IMR-90 (cell line): ENCODE measurements around the gene HDAC9. TPM values are rescaled to one million over a fixed set of nuclear protein-coding genes. Genes with fewer than 3 reads are reported as not detected.

Source experiments
- ATAC-seq: fragments of 200-7000 bp; cut with Tn5 transposase; 2 replicates; pipeline ENCODE4 v1.9.1; 2020; ENCODE audit warnings: low read depth, mild to moderate bottlenecking, moderate library complexity
- BruUV-seq: library from RNA; stranded (reverse); fragments of 400-500 nt; replicated peaks from 2 replicates; lab custom pipeline; 2021; lab: Mats Ljungman, UMichigan
- CTCF ChIA-PET: fragments of 300-600 bp; formaldehyde crosslinking; extraction: SDS; loops from one replicate; lab custom pipeline; 2021; ENCODE audit warnings: antibody characterized with exemption; lab: Yijun Ruan, JAX
- POLR2A ChIA-PET: fragments of 300-600 bp; sonication (Branson Sonifier 250); formaldehyde crosslinking; loops from one replicate; lab custom pipeline; 2022; ENCODE audit warnings: antibody characterized with exemption; ENCODE audit not compliant: unreplicated experiment; lab: Charles Lee
- DNase-seq: peaks from one replicate; pipeline ENCODE4 v3.0.0; 2013
- H2AFZ ChIP-seq: replicated peaks from 2 replicates; pipeline ENCODE3; 2013; ENCODE audit warnings: low read length, mild to moderate bottlenecking; ENCODE audit not compliant: poor library complexity
- H2AK5ac ChIP-seq: 2 replicates; pipeline ENCODE4 v1.6.1; 2013; ENCODE audit warnings: low read depth, low read length, inconsistent platforms
- H2AK9ac ChIP-seq: replicated peaks from 2 replicates; pipeline ENCODE3; 2013; ENCODE audit warnings: mild to moderate bottlenecking, low read depth, low read length, moderate library complexity; ENCODE audit not compliant: poor library complexity
- H2BK120ac ChIP-seq: 2 replicates; pipeline ENCODE4 v1.6.1; 2013; ENCODE audit warnings: low read depth, low read length, inconsistent platforms
- H2BK15ac ChIP-seq: 3 replicates; pipeline ENCODE4 v1.6.1; 2013; ENCODE audit warnings: low read depth, low read length, inconsistent platforms
- H2BK20ac ChIP-seq: 2 replicates; pipeline ENCODE4 v1.6.1; 2013; ENCODE audit warnings: low read depth, mild to moderate bottlenecking, inconsistent platforms, low read length, moderate library complexity
- H2BK5ac ChIP-seq: 2 replicates; pipeline ENCODE4 v1.6.1; 2013; ENCODE audit warnings: mild to moderate bottlenecking, low read depth, low read length, inconsistent platforms; ENCODE audit not compliant: poor library complexity, severe bottlenecking
- H3K14ac ChIP-seq: replicated peaks from 2 replicates; pipeline ENCODE4 v1.6.1; 2013; ENCODE audit warnings: low read depth, low read length, inconsistent platforms
- H3K18ac ChIP-seq: 2 replicates; pipeline ENCODE4 v1.6.1; 2013; ENCODE audit warnings: low read depth, low read length, control low read depth
- H3K23ac ChIP-seq: 2 replicates; pipeline ENCODE4 v1.6.1; 2013; ENCODE audit warnings: low read depth, low read length, inconsistent platforms
- H3K27ac ChIP-seq: 2 replicates; pipeline ENCODE4 v1.5.1; 2013; ENCODE audit warnings: mild to moderate bottlenecking, control low read depth, low read length; ENCODE audit not compliant: insufficient read depth
- H3K27me3 ChIP-seq: 2 replicates; pipeline ENCODE4 v1.6.1; 2013; ENCODE audit warnings: low read length; ENCODE audit not compliant: control insufficient read depth, insufficient read depth
- H3K36me3 ChIP-seq: 2 replicates; pipeline ENCODE4 v1.6.1; 2013; ENCODE audit warnings: low read length, mixed read lengths; ENCODE audit not compliant: control insufficient read depth, insufficient read depth
- H3K4ac ChIP-seq: 2 replicates; pipeline ENCODE4 v1.6.1; 2013; ENCODE audit warnings: low read depth, low read length, inconsistent platforms
- H3K4me1 ChIP-seq: 2 replicates; pipeline ENCODE4 v1.6.1; 2013; ENCODE audit warnings: low read length, mixed read lengths; ENCODE audit not compliant: control insufficient read depth, insufficient read depth
- H3K4me2 ChIP-seq: 2 replicates; pipeline ENCODE4 v1.6.1; 2013; ENCODE audit warnings: low read depth, mild to moderate bottlenecking, control low read depth, low read length, moderate library complexity
- H3K4me3 ChIP-seq: 2 replicates; pipeline ENCODE4 v1.5.1; 2013; ENCODE audit warnings: low read depth, mild to moderate bottlenecking, control low read depth, low read length, moderate library complexity; ENCODE audit not compliant: insufficient read depth
- H3K56ac ChIP-seq: 2 replicates; pipeline ENCODE4 v1.6.1; 2013; ENCODE audit warnings: low read length, inconsistent platforms; ENCODE audit not compliant: insufficient read depth; ENCODE audit errors: extremely low read depth
- H3K79me1 ChIP-seq, 2 experiments: 2 replicates each; pipeline ENCODE4 v1.6.1; 2013; ENCODE audit warnings: low read length in 2 of 2, inconsistent platforms in 1 of 2, low read depth in 1 of 2
- H3K9ac ChIP-seq: 2 replicates; pipeline ENCODE4 v1.6.1; 2013; ENCODE audit warnings: low read depth, low read length, control low read depth
- H3K9me1 ChIP-seq: 2 replicates; pipeline ENCODE4 v1.6.1; 2013; ENCODE audit warnings: low read length, inconsistent platforms; ENCODE audit not compliant: insufficient read depth
- H3K9me3 ChIP-seq: 2 replicates; pipeline ENCODE4 v1.6.1; 2013; ENCODE audit warnings: low read length; ENCODE audit not compliant: control insufficient read depth, insufficient read depth
- H4K20me1 ChIP-seq: 2 replicates; pipeline ENCODE4 v1.6.1; 2013; ENCODE audit warnings: low read length, inconsistent platforms; ENCODE audit not compliant: insufficient read depth
- H4K5ac ChIP-seq: 2 replicates; pipeline ENCODE4 v1.6.1; 2013; ENCODE audit warnings: mild to moderate bottlenecking, low read depth, low read length, control low read depth
- H4K8ac ChIP-seq, 2 experiments: 2 replicates each; pipeline ENCODE4 v1.6.1; 2013; ENCODE audit warnings: low read depth in 2 of 2, low read length in 2 of 2, control low read depth in 1 of 2, inconsistent platforms in 1 of 2
- H4K91ac ChIP-seq: 2 replicates; pipeline ENCODE4 v1.6.1; 2013; ENCODE audit warnings: low read depth, low read length, inconsistent platforms; ENCODE audit not compliant: insufficient read depth
- BHLHE40 ChIP-seq: fragments of 150-350 bp; IDR thresholded peaks from 2 replicates; pipeline ENCODE4 v1.6.1; 2016; ENCODE audit warnings: mild to moderate bottlenecking, low read depth, low read length
- CHD1 ChIP-seq: IDR thresholded peaks from 2 replicates; pipeline ENCODE4 v1.6.1; 2012; ENCODE audit warnings: low read depth, low read length, improper control_type of control experiment
- MAZ ChIP-seq: IDR thresholded peaks from 2 replicates; pipeline ENCODE4 v1.6.1; 2012; ENCODE audit warnings: low read depth, mild to moderate bottlenecking, low read length, improper control_type of control experiment, moderate library complexity, borderline replicate concordance
- NFE2L2 ChIP-seq: fragments of 150-350 bp; IDR thresholded peaks from 2 replicates; pipeline ENCODE4 v1.6.1; 2016; ENCODE audit warnings: low read depth, mild to moderate bottlenecking, low read length
- POLR2A ChIP-seq: IDR thresholded peaks from 2 replicates; pipeline ENCODE4 v1.6.1; 2012; ENCODE audit warnings: mild to moderate bottlenecking, low read depth, low read length
- RAD21 ChIP-seq: IDR thresholded peaks from 2 replicates; pipeline ENCODE4 v1.6.1; 2012; ENCODE audit warnings: low read length, improper control_type of control experiment
- WGBS, 2 experiments: methylation state at CpG; one replicate each; pipeline versions ENCODE4 v1.1.5 to v1.1.7; 2013; ENCODE audit warnings: missing lambda C conversion rate in 2 of 2; ENCODE audit not compliant: insufficient read length in 1 of 2; ENCODE audit errors: extremely low coverage in 2 of 2; 5-methylcytosine and 5-hydroxymethylcytosine counted together
- dilution Hi-C: fragments of 300-500 bp; cut with HindIII; formaldehyde crosslinking; loops from one replicate; pipeline ENCODE4 v1.14.3; 2018; ENCODE audit warnings: low sequenced_read_pairs; ENCODE audit not compliant: unreplicated experiment
- in situ Hi-C: fragments of 300-500 bp; cut with MboI; formaldehyde crosslinking; loops from 3 replicates; pipeline ENCODE4 v1.14.3; 2019; ENCODE audit warnings: low sequenced_read_pairs, inconsistent platforms, mixed read lengths
- intact Hi-C: fragments of 100-400 bp; cut with micrococcal nuclease; formaldehyde crosslinking; loops from 2 replicates; pipeline ENCODE4 v1.10.0; 2022
- polyA plus RNA-seq, 3 experiments: library from polyadenylated mRNA; depleted of rRNA; stranded (reverse); fragments of >200 nt; gene quantifications; 2 replicates each; pipeline ENCODE4 v1.2.3, GENCODE V29; 2012; ENCODE audit warnings: low replicate concordance in 1 of 3
- total RNA-seq: library from RNA; depleted of rRNA; stranded (reverse); fragments of >200 nt; gene quantifications from 2 replicates; pipeline ENCODE4 v1.2.3, GENCODE V29; 2012

HDAC9 gene
- total and polyA plus RNA-seq, 2 of the 4 experiments (the other 2 are of a cell fraction), result 4.3 to 24.7 TPM

DNA sequence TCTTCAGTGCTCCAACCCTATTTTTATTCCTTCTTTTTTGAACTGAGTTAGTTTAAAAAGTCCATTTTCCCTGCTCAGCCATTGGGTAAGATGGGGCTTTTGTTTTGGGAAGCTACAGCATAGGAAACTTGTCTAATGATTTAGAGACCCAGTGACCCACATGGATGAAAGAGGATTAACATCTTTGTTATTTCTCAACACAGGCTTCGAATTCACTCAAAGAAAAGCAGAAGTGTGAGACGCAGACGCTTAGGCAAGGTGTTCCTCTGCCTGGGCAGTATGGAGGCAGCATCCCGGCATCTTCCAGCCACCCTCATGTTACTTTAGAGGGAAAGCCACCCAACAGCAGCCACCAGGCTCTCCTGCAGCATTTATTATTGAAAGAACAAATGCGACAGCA is 152.0 kb downstream of the HDAC9 start:
- no peak overlapping the region for H2BK120ac ChIP-seq
- no peak overlapping the region for H3K18ac ChIP-seq
- H4K8ac ChIP-seq, result no peak overlapping the region
- ChIA-PET CTCF (interaction anchor here (0.7 to 0.8 kb wide), 2 partner anchors 18 to 22 kb away, joined by 3 read pairs; no protein-coding TSS in a partner anchor), POLR2A (no interaction called here)
- no peak overlapping the region for H3K14ac ChIP-seq
- in situ Hi-C loops, result no loop called here
- TF ChIP-seq CHD1, result no peak
- TF ChIP-seq POLR2A, result no peak
- no peak for TF ChIP-seq NFE2L2
- TF ChIP-seq MAZ, result no peak
- no peak for TF ChIP-seq BHLHE40
- TF ChIP-seq RAD21, result no peak
- H3K79me1 ChIP-seq, result no peaks in the 10 kb centered on the region
- no peak overlapping the region for H2BK15ac ChIP-seq
- H3K36me3 ChIP-seq, result no peaks in the 10 kb centered on the region
- H3K9me3 ChIP-seq, result no peaks in the 10 kb centered on the region
- no peak overlapping the region for H3K56ac ChIP-seq
- WGBS, 2 experiments, result no CpG with 5 or more reads among the region's 5 CpGs
- H3K27ac ChIP-seq, result no peak overlapping the region
- H2BK20ac ChIP-seq, result no peak overlapping the region
- no peak overlapping the region for H2AK5ac ChIP-seq
- H3K23ac ChIP-seq, result no peak overlapping the region
- dilution Hi-C loops, result no loop called here
- no peak for ATAC-seq
- H3K4me3 ChIP-seq, result no peak overlapping the region
- no peaks in the 10 kb centered on the region for H4K20me1 ChIP-seq
- H2AFZ ChIP-seq, result no peak overlapping the region
- no peak overlapping the region for H3K4ac ChIP-seq
- no peak overlapping the region for H3K9ac ChIP-seq
- H3K4me2 ChIP-seq, result no peak overlapping the region
- H3K9me1 ChIP-seq, result 0 out of 2 replicates have a peak, but pooled peaks cover 3% of the 10 kb centered on the region
- no peak overlapping the region for H2BK5ac ChIP-seq
- no TSS peak for BruUV-seq
- H3K27me3 ChIP-seq, result no peaks in the 10 kb centered on the region
- H4K5ac ChIP-seq, result no peak overlapping the region
- H2AK9ac ChIP-seq, result no peak overlapping the region
- peaks cover 2% of the 10 kb centered on the region for H3K4me1 ChIP-seq
- no peak for DNase-seq
- intact Hi-C loops, result no loop called here
- no peak overlapping the region for H4K91ac ChIP-seq
